ENCODE measurements around the gene ANKRD27.
"Not testable (repeated sequence)": the region's sequence is repeated elsewhere in the genome, so short reads cannot be mapped to it uniquely, and the experiment has no call there.

The ANKRD27 gene

DNA sequence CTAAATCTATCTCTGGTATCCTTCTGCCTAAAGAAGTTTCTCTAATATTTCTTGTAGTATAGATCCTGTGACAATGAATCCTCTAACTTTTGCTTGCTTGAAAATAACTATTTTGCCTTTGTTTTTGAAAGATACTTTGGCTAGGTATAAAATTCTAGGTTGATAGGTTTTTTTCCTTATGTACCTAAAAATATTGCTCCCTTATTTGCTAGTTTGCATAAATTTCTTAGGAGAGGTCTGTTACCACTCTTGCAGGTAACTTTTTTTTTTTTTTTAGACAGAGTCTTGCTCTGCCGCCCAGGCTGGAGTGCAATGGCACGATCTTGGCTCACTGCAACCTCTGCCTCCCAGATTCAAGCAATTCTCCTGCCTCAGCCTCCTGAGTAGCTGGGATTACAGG lies 29.0 kb upstream of the ANKRD27 start:
- peaks cover 15% of the 10 kb centered on the region for H3K36me3 ChIP-seq (ENCODE audit: control insufficient read depth, insufficient read depth, low read length)
- not testable (repeated sequence) for H3K27me3 ChIP-seq (replicated peaks; ENCODE audit: control insufficient read depth, insufficient read depth, low read length, poor library complexity, severe bottlenecking); H3K9me3 ChIP-seq (ENCODE audit: control insufficient read depth, low read length); DNase-seq; H3K27ac ChIP-seq (ENCODE audit: insufficient read depth, low read length, poor library complexity, severe bottlenecking); H3K4me3 ChIP-seq (ENCODE audit: insufficient read depth, low read depth, low read length, poor library complexity, severe bottlenecking); H3K4me1 ChIP-seq (ENCODE audit: control insufficient read depth, insufficient read depth, low read length, poor library complexity, severe bottlenecking)

GRCh38 chr19:32702010-32702409 lies 27.0 kb upstream of the ANKRD27 start:
- Histone ChIP-seq H3K9me3 (ENCODE audit: control insufficient read depth, low read length) (no peaks in the 10 kb centered on the region), H3K27me3 (replicated peaks; ENCODE audit: control insufficient read depth, insufficient read depth, low read length, poor library complexity, severe bottlenecking) (no peaks in the 10 kb centered on the region), H3K4me3 (ENCODE audit: insufficient read depth, low read depth, low read length, poor library complexity, severe bottlenecking) (no peak overlapping the region), H3K27ac (ENCODE audit: insufficient read depth, low read length, poor library complexity, severe bottlenecking) (no peak overlapping the region), H3K4me1 (ENCODE audit: control insufficient read depth, insufficient read depth, low read length, poor library complexity, severe bottlenecking) (no peaks in the 10 kb centered on the region), H3K36me3 (ENCODE audit: control insufficient read depth, insufficient read depth, low read length) (peaks cover 21% of the 10 kb centered on the region)
- DNase-seq, result no peak

GRCh38 chr19:32700129-32700528 lies 25.1 kb upstream of the ANKRD27 start:
- DNase-seq; H3K27me3 ChIP-seq (replicated peaks; ENCODE audit: control insufficient read depth, insufficient read depth, low read length, poor library complexity, severe bottlenecking); H3K4me3 ChIP-seq (ENCODE audit: insufficient read depth, low read depth, low read length, poor library complexity, severe bottlenecking); H3K4me1 ChIP-seq (ENCODE audit: control insufficient read depth, insufficient read depth, low read length, poor library complexity, severe bottlenecking); H3K9me3 ChIP-seq (ENCODE audit: control insufficient read depth, low read length); H3K27ac ChIP-seq (ENCODE audit: insufficient read depth, low read length, poor library complexity, severe bottlenecking): not testable (repeated sequence)
- H3K36me3 ChIP-seq (ENCODE audit: control insufficient read depth, insufficient read depth, low read length), result peaks cover 21% of the 10 kb centered on the region

DNA sequence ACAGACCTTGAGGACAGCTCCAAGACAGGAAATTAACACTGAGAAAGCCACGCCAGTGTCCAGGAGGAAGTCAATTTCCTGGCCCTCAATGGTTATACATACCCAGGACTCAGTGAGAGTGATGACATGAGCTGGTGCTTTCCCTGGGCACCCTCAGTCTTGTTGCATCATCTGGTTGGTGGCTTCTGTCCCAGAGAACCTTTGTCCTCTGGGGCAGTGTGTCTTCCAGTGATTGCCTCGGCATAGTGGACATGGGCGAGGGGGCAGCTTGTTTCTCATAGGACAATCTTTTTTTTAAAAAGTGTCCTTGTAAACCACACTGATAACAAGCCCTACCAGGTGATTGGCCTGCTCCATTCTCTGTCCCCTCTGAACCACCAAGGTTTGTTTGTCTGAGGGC lies 21.8 kb upstream of the ANKRD27 start:
- H3K27ac ChIP-seq (ENCODE audit: insufficient read depth, low read length, poor library complexity, severe bottlenecking), result not testable (repeated sequence)
- H3K4me1 ChIP-seq (ENCODE audit: control insufficient read depth, insufficient read depth, low read length, poor library complexity, severe bottlenecking), result peaks cover 12% of the 10 kb centered on the region

GRCh38 chr19:32695506-32695905 lies 20.5 kb upstream of the ANKRD27 start:
- H3K9me3 ChIP-seq (ENCODE audit: control insufficient read depth, low read length); H3K27ac ChIP-seq (ENCODE audit: insufficient read depth, low read length, poor library complexity, severe bottlenecking); DNase-seq; H3K27me3 ChIP-seq (replicated peaks; ENCODE audit: control insufficient read depth, insufficient read depth, low read length, poor library complexity, severe bottlenecking); H3K4me3 ChIP-seq (ENCODE audit: insufficient read depth, low read depth, low read length, poor library complexity, severe bottlenecking): not testable (repeated sequence)
- Histone ChIP-seq H3K36me3 (ENCODE audit: control insufficient read depth, insufficient read depth, low read length) (peaks cover 10% of the 10 kb centered on the region), H3K4me1 (ENCODE audit: control insufficient read depth, insufficient read depth, low read length, poor library complexity, severe bottlenecking) (peaks cover 18% of the 10 kb centered on the region)

More for the DNA sequence above, 21.8 kb upstream of the ANKRD27 start:
- not testable (repeated sequence) for H3K27me3 ChIP-seq (replicated peaks; ENCODE audit: control insufficient read depth, insufficient read depth, low read length, poor library complexity, severe bottlenecking); H3K4me3 ChIP-seq (ENCODE audit: insufficient read depth, low read depth, low read length, poor library complexity, severe bottlenecking); H3K9me3 ChIP-seq (ENCODE audit: control insufficient read depth, low read length); DNase-seq
- H3K36me3 ChIP-seq (ENCODE audit: control insufficient read depth, insufficient read depth, low read length), result peaks cover 10% of the 10 kb centered on the region

DNA sequence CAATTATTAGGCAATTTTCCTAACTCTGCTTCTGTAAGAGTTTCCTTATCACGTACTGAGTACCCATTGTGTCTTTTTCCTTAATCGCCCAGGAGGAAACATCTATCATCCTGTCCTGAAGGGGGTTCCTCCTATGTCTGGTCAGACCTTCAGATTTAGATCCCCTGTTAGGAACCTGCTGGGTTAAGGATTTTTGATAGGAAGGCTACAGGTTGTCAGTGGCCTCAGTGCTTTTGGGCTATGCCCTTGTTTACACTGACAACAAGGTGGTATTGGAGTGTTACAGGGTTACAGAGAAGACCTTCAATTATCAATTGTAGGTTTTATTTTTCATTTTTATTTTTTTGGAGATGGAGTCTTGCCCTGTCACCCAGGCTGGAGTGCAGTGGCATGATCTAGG lies 19.9 kb upstream of the ANKRD27 start:
- not testable (repeated sequence) for DNase-seq; H3K27me3 ChIP-seq (replicated peaks; ENCODE audit: control insufficient read depth, insufficient read depth, low read length, poor library complexity, severe bottlenecking); H3K4me3 ChIP-seq (ENCODE audit: insufficient read depth, low read depth, low read length, poor library complexity, severe bottlenecking); H3K27ac ChIP-seq (ENCODE audit: insufficient read depth, low read length, poor library complexity, severe bottlenecking); H3K9me3 ChIP-seq (ENCODE audit: control insufficient read depth, low read length)
- Histone ChIP-seq H3K36me3 (ENCODE audit: control insufficient read depth, insufficient read depth, low read length) (peaks cover 10% of the 10 kb centered on the region), H3K4me1 (ENCODE audit: control insufficient read depth, insufficient read depth, low read length, poor library complexity, severe bottlenecking) (peaks cover 18% of the 10 kb centered on the region)

- peak overlapping the region; percentile 12 for H3K4me3 ChIP-seq (ENCODE audit: insufficient read depth, low read depth, low read length, poor library complexity, severe bottlenecking)
- not testable (repeated sequence) for H3K27ac ChIP-seq (ENCODE audit: insufficient read depth, low read length, poor library complexity, severe bottlenecking); H3K36me3 ChIP-seq (ENCODE audit: control insufficient read depth, insufficient read depth, low read length)
Observed at GRCh38 chr19:32694316-32694715, 19.3 kb upstream of the ANKRD27 start.

DNA sequence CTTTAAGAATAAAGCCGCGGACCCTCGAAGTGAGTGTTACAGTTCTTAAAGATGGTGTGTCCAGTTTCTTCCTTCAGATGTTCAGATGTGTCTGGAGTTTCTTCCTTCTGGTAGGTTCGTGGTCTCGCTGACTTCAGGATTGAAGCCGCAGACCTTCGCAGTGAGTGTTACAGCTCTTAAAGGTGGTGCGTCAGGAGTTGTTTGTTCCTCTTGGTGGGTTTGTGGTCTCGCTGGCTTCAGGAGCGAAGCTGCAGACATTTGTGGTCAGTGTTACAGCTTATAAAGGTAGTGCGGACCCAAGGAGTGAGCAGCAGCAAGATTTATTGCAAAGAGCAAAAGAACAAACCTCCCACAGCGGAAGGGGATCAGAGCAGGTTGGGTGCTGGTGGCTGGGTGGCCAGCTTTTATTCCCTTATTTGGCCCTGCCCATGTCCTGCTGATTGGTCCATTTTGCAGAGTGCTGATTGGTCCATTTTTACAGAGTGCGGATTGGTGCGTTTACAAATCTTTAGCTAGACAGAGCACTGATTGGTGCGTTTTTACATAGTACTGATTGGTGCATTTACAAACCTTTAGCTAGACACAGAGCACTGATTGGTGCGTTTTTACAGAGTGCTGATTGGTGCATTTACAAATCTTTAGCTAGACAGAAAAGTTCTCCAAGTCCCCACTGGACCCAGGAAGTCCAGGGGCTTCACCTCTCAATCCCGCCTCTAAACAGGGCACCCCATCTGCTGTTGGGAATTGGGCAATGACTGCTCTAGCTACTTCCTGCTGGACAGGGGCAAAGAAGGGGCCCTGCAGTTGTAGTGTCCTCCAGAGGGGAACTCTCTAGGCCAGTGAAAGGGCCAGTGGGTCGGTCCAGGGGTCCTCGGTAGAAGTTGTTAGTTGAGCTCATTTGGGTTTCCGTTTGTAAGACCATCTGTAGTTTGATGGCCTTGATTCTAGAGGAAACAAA lies 18.4 kb upstream of the ANKRD27 start:
- H3K27ac ChIP-seq (ENCODE audit: insufficient read depth, low read length, poor library complexity, severe bottlenecking), result peak overlapping the region; percentile 64
- DNase-seq; H3K9me3 ChIP-seq (ENCODE audit: control insufficient read depth, low read length); H3K36me3 ChIP-seq (ENCODE audit: control insufficient read depth, insufficient read depth, low read length); H3K27me3 ChIP-seq (replicated peaks; ENCODE audit: control insufficient read depth, insufficient read depth, low read length, poor library complexity, severe bottlenecking): not testable (repeated sequence)
- peaks cover 18% of the 10 kb centered on the region for H3K4me1 ChIP-seq (ENCODE audit: control insufficient read depth, insufficient read depth, low read length, poor library complexity, severe bottlenecking)
- H3K4me3 ChIP-seq (ENCODE audit: insufficient read depth, low read depth, low read length, poor library complexity, severe bottlenecking), result peak overlapping the region; percentile 68

More at GRCh38 chr19:32694316-32694715, 19.3 kb upstream of the ANKRD27 start:
- not testable (repeated sequence) for DNase-seq; H3K9me3 ChIP-seq (ENCODE audit: control insufficient read depth, low read length); H3K27me3 ChIP-seq (replicated peaks; ENCODE audit: control insufficient read depth, insufficient read depth, low read length, poor library complexity, severe bottlenecking)
- H3K4me1 ChIP-seq (ENCODE audit: control insufficient read depth, insufficient read depth, low read length, poor library complexity, severe bottlenecking), result peaks cover 18% of the 10 kb centered on the region

DNA sequence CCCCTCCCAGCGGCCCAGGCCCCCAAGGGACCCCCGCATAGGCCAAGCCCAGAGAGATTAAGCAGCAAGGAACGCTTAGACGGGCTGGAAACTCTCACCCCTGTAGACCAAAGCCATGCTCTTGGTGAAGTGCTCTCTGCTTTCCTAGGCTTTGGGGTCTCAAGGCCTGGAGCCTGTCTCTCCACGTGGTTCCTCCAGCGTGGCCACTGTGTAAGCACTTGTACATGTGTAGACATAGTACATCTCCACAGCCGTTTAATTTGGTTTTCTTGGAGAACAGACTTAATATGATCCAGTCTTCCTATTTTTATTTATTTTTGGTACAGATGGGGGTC lies 17.7 kb upstream of the ANKRD27 start:
- H3K27me3 ChIP-seq (replicated peaks; ENCODE audit: control insufficient read depth, insufficient read depth, low read length, poor library complexity, severe bottlenecking), result no peaks in the 10 kb centered on the region
- no peak for DNase-seq
- H3K4me3 ChIP-seq (ENCODE audit: insufficient read depth, low read depth, low read length, poor library complexity, severe bottlenecking), result peak overlapping the region; percentile 68
- H3K36me3 ChIP-seq (ENCODE audit: control insufficient read depth, insufficient read depth, low read length), result no peaks in the 10 kb centered on the region
- H3K9me3 ChIP-seq (ENCODE audit: control insufficient read depth, low read length), result no peaks in the 10 kb centered on the region
- peaks cover 18% of the 10 kb centered on the region for H3K4me1 ChIP-seq (ENCODE audit: control insufficient read depth, insufficient read depth, low read length, poor library complexity, severe bottlenecking)
- peak overlapping the region; percentile 64 for H3K27ac ChIP-seq (ENCODE audit: insufficient read depth, low read length, poor library complexity, severe bottlenecking)

DNA sequence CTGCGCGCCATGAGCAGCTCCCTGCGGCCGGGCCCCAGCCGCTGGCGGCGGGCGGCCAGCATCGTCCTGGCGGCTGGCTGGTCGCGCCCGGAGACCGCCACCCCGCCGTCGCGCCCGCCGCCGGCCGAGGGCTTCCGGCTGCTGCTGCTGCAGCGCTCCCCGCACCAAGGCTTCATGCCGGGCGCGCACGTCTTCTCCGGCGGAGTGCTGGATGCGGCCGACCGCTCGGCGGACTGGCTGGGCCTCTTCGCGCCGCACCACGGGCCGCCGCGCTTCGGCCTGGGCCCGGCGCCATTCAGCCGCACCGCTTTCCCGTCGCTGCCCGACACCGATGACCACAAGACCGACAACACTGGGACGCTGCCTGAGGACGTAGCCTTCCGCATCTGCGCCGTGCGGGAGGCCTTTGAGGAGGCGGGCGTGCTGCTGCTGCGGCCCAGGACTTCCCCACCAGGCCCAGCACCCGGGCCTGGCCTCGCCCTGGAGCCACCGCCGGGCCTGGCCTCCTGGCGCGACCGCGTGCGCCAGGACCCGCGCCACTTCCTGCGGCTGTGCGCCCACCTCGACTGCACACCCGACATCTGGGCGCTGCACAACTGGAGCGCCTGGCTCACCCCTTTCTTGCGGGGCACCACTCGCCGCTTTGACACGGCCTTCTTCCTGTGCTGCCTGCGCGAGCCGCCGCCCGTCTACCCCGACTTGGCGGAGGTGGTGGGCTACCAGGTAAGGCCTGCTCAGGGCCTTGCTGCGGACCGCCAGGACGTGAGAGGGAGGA lies 17.2 kb upstream of the ANKRD27 start:
- H3K4me1 ChIP-seq (ENCODE audit: control insufficient read depth, insufficient read depth, low read length, poor library complexity, severe bottlenecking), result peaks cover 18% of the 10 kb centered on the region
- peak; percentile 24 to 28 (median 24) for DNase-seq
- H3K27me3 ChIP-seq (replicated peaks; ENCODE audit: control insufficient read depth, insufficient read depth, low read length, poor library complexity, severe bottlenecking), result no peaks in the 10 kb centered on the region
- no peaks in the 10 kb centered on the region for H3K36me3 ChIP-seq (ENCODE audit: control insufficient read depth, insufficient read depth, low read length)
- H3K4me3 ChIP-seq (ENCODE audit: insufficient read depth, low read depth, low read length, poor library complexity, severe bottlenecking), result peak overlapping the region; percentile 68
- no peaks in the 10 kb centered on the region for H3K9me3 ChIP-seq (ENCODE audit: control insufficient read depth, low read length)
- peak overlapping the region; percentile 64 for H3K27ac ChIP-seq (ENCODE audit: insufficient read depth, low read length, poor library complexity, severe bottlenecking)
